ENCODE results near the gene NPAS3.

The NPAS3 gene

DNA sequence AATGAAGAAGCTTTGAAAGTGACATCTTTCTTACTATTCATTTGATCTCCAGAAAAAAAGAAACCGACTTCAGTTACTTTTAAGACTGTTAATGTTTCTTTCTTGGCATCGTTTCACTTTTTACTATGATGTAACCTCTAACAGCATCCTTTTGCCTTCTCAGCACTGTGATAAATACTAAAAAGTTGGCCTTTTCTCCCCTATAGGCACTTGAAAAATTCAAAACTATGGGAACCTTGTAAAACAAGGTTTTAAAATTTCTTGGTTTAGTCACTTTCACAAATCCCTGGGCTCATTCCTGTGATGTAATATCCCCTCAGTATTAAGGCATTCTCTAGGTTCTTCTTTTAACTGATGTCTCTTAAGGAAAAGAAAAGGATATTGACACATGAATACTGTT, 730.4 kb downstream of the NPAS3 start:
- DNase-seq (ENCODE audit: low read depth in 1 of 2, low spot score in 1 of 2), result no peak
- no peak overlapping the region for H3K4me3 ChIP-seq (replicated peaks; ENCODE audit: insufficient read depth, low read length)
- no peak overlapping the region for H3K27ac ChIP-seq (replicated peaks)
- TF ChIP-seq, protein P1, sequence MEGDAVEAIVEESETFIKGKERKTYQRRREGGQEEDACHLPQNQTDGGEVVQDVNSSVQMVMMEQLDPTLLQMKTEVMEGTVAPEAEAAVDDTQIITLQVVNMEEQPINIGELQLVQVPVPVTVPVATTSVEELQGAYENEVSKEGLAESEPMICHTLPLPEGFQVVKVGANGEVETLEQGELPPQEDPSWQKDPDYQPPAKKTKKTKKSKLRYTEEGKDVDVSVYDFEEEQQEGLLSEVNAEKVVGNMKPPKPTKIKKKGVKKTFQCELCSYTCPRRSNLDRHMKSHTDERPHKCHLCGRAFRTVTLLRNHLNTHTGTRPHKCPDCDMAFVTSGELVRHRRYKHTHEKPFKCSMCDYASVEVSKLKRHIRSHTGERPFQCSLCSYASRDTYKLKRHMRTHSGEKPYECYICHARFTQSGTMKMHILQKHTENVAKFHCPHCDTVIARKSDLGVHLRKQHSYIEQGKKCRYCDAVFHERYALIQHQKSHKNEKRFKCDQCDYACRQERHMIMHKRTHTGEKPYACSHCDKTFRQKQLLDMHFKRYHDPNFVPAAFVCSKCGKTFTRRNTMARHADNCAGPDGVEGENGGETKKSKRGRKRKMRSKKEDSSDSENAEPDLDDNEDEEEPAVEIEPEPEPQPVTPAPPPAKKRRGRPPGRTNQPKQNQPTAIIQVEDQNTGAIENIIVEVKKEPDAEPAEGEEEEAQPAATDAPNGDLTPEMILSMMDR (IDR thresholded peaks at IDR 0.05; ENCODE audit: insufficient read depth, low read length), result no peak
- TF ChIP-seq SPI1 (IDR thresholded peaks at IDR 0.05; ENCODE audit: borderline replicate concordance, low read depth), result no peak
- TF ChIP-seq, protein P2, sequence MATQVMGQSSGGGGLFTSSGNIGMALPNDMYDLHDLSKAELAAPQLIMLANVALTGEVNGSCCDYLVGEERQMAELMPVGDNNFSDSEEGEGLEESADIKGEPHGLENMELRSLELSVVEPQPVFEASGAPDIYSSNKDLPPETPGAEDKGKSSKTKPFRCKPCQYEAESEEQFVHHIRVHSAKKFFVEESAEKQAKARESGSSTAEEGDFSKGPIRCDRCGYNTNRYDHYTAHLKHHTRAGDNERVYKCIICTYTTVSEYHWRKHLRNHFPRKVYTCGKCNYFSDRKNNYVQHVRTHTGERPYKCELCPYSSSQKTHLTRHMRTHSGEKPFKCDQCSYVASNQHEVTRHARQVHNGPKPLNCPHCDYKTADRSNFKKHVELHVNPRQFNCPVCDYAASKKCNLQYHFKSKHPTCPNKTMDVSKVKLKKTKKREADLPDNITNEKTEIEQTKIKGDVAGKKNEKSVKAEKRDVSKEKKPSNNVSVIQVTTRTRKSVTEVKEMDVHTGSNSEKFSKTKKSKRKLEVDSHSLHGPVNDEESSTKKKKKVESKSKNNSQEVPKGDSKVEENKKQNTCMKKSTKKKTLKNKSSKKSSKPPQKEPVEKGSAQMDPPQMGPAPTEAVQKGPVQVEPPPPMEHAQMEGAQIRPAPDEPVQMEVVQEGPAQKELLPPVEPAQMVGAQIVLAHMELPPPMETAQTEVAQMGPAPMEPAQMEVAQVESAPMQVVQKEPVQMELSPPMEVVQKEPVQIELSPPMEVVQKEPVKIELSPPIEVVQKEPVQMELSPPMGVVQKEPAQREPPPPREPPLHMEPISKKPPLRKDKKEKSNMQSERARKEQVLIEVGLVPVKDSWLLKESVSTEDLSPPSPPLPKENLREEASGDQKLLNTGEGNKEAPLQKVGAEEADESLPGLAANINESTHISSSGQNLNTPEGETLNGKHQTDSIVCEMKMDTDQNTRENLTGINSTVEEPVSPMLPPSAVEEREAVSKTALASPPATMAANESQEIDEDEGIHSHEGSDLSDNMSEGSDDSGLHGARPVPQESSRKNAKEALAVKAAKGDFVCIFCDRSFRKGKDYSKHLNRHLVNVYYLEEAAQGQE (IDR thresholded peaks at IDR 0.05; ENCODE audit: insufficient replicate concordance, low read depth), result no peak
- no peak for TF ChIP-seq GABPA (IDR thresholded peaks at IDR 0.05; ENCODE audit: low read depth)
- TF ChIP-seq POLR2AphosphoS5 (IDR thresholded peaks at IDR 0.05; ENCODE audit: low read depth), result no peak
- H3K27me3 ChIP-seq (ENCODE audit: insufficient read depth, poor library complexity, severe bottlenecking), result no peaks in the 10 kb centered on the region

DNA sequence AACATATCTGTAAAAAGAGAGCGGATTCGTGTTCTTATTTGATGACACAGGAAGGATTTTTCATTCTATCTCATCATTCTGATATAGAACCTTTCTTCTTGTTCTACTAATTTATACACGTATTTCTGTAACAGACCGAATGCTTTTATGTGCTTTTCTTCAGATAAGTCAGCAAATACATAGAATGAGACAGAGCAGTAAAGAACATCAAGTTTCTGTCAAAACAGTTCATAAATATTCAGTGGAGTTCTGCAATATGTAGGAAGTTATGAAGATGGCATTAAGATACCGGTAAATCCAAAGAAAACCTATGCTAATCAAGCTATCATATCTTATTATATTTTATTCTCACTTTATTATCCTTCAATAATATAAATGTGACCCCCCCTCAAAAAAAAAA, 731.6 kb downstream of the NPAS3 start:
- TF ChIP-seq, protein P2 (IDR thresholded peaks at IDR 0.05; ENCODE audit: insufficient replicate concordance, low read depth), result no peak
- TF ChIP-seq, protein P1 (IDR thresholded peaks at IDR 0.05; ENCODE audit: insufficient read depth, low read length), result no peak
- TF ChIP-seq POLR2AphosphoS5 (IDR thresholded peaks at IDR 0.05; ENCODE audit: low read depth), result no peak
- TF ChIP-seq SPI1 (IDR thresholded peaks at IDR 0.05; ENCODE audit: borderline replicate concordance, low read depth), result no peak
- TF ChIP-seq GABPA (IDR thresholded peaks at IDR 0.05; ENCODE audit: low read depth), result no peak
- Histone ChIP-seq H3K27ac (replicated peaks) (no peak overlapping the region), H3K4me3 (replicated peaks; ENCODE audit: insufficient read depth, low read length) (no peak overlapping the region), H3K27me3 (ENCODE audit: insufficient read depth, poor library complexity, severe bottlenecking) (no peaks in the 10 kb centered on the region)
- no peak for DNase-seq (ENCODE audit: low read depth in 1 of 2, low spot score in 1 of 2)

DNA sequence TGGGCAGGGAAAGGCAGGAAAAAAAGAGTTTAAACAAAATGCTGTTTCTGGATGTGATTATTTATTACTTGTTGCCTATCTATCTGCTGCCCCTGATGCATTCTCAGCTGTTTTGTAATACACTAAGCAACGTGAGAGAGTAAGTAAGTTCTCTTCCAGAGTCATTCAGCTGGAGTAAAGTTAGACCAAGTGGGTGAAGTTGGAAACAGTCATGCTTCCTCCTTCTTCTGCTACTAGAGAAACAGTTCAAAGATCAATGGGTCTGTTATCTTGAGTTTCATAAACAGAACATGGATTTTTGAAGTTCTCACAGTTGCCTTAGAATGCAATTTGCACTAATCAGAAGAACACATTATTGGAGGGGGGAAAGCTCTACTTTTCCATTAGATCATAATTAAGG, 732.9 kb downstream of the NPAS3 start:
- DNase-seq (ENCODE audit: low read depth in 1 of 2, low spot score in 1 of 2), result no peak
- no peak overlapping the region for H3K27ac ChIP-seq (replicated peaks)
- TF ChIP-seq, protein P1 (IDR thresholded peaks at IDR 0.05; ENCODE audit: insufficient read depth, low read length), result no peak
- TF ChIP-seq SPI1 (IDR thresholded peaks at IDR 0.05; ENCODE audit: borderline replicate concordance, low read depth) (no peak), POLR2AphosphoS5 (IDR thresholded peaks at IDR 0.05; ENCODE audit: low read depth) (no peak), GABPA (IDR thresholded peaks at IDR 0.05; ENCODE audit: low read depth) (no peak)
- TF ChIP-seq, protein P2 (IDR thresholded peaks at IDR 0.05; ENCODE audit: insufficient replicate concordance, low read depth), result no peak
- no peaks in the 10 kb centered on the region for H3K27me3 ChIP-seq (ENCODE audit: insufficient read depth, poor library complexity, severe bottlenecking)
- no peak overlapping the region for H3K4me3 ChIP-seq (replicated peaks; ENCODE audit: insufficient read depth, low read length)

Measured in HL-60 (cell line).